SK-N-SH (cell line): ENCODE data around the gene HAUS2. TPM values are rescaled to one million over a fixed set of nuclear protein-coding genes. Genes with fewer than 3 reads are reported as not detected.
A peak's percentile ranks its signal among the peaks of the same experiment; 100 is the strongest.

Source experiments
- CTCF ChIA-PET: fragments of 300-600, 350-600 bp; formaldehyde crosslinking; extraction: SDS; loops from one replicate; lab custom pipeline; 2021; lab: Yijun Ruan, JAX
- POLR2A ChIA-PET: fragments of 350-600 bp; sonication (Branson Sonifier 250); formaldehyde crosslinking; extraction: SDS; loops from one replicate; lab custom pipeline; 2020; ENCODE audit warnings: antibody characterized with exemption, inconsistent platforms; lab: Yijun Ruan, JAX
- DNase-seq: peaks from one replicate; pipeline ENCODE4 v3.0.0; 2012
- H2AFZ ChIP-seq: fragments of 200-600 bp; sonication (generic); 2 replicates; pipeline ENCODE4 v1.8.1; 2016; ENCODE audit warnings: antibody characterized with exemption, mild to moderate bottlenecking, low read depth
- H3F3A ChIP-seq: fragments of 200-600 bp; sonication (generic); replicated peaks from 2 replicates; pipeline ENCODE3; 2016; ENCODE audit warnings: antibody characterized with exemption, mild to moderate bottlenecking; ENCODE audit not compliant: insufficient read depth
- H3K27ac ChIP-seq, 2 experiments: fragments of 200-500 bp in 1 of 2; fragments of 200-600 bp in 1 of 2; sonication (Bioruptor generic) in 1 of 2; sonication (generic), shearing (Covaris generic) in 1 of 2; 2 replicates each; pipeline versions ENCODE4 v1.5.1 to v1.6.1; 2014 to 2016; ENCODE audit warnings: low read depth in 2 of 2, inconsistent platforms in 1 of 2, low read length in 1 of 2, mild to moderate bottlenecking in 1 of 2, mixed read lengths in 1 of 2
- H3K27me3 ChIP-seq: fragments of 200-600 bp; sonication (generic), shearing (Covaris generic); 2 replicates; pipeline ENCODE4 v1.6.1; 2016; ENCODE audit warnings: mixed run types; ENCODE audit not compliant: insufficient read depth
- H3K36me3 ChIP-seq, 2 experiments: fragments of 200-500 bp in 1 of 2; fragments of 200-600 bp in 1 of 2; sonication (Bioruptor generic) in 1 of 2; sonication (generic) in 1 of 2; replicated peaks in 1 of 2; 2 replicates each; pipeline versions ENCODE3 to v1.5.1; 2014 to 2016; ENCODE audit warnings: low read length in 1 of 2, mild to moderate bottlenecking in 1 of 2; ENCODE audit not compliant: insufficient read depth in 2 of 2, control insufficient read depth in 1 of 2
- H3K4me1 ChIP-seq, 2 experiments: fragments of 200-500 bp in 1 of 2; fragments of 200-600 bp in 1 of 2; sonication (Bioruptor generic) in 1 of 2; sonication (generic), shearing (Covaris generic) in 1 of 2; 2 replicates each; pipeline versions ENCODE4 v1.5.1 to v1.6.1; 2014 to 2016; ENCODE audit warnings: low read depth in 1 of 2, low read length in 1 of 2, mixed run types in 1 of 2; ENCODE audit not compliant: insufficient read depth in 2 of 2, control insufficient read depth in 1 of 2
- H3K4me2 ChIP-seq: fragments of 200-600 bp; sonication (generic), shearing (Covaris generic); 2 replicates; pipeline ENCODE4 v1.6.1; 2017; ENCODE audit warnings: mixed run types
- H3K4me3 ChIP-seq, 2 experiments: fragments of 200-500 bp in 1 of 2; fragments of 200-600 bp in 1 of 2; sonication (Bioruptor generic) in 1 of 2; sonication (generic), shearing (Covaris generic) in 1 of 2; 2 replicates each; pipeline versions ENCODE4 v1.5.1 to v1.8.1; 2014 to 2016; ENCODE audit warnings: low read depth in 2 of 2, inconsistent platforms in 1 of 2, low read length in 1 of 2, mild to moderate bottlenecking in 1 of 2, mixed read lengths in 1 of 2, moderate library complexity in 1 of 2
- H3K79me2 ChIP-seq: fragments of 200-600 bp; sonication (generic); 2 replicates; pipeline ENCODE4 v1.8.1; 2017; ENCODE audit warnings: mild to moderate bottlenecking; ENCODE audit not compliant: insufficient read depth
- H3K9ac ChIP-seq: fragments of 200-600 bp; sonication (generic); 2 replicates; pipeline ENCODE4 v1.6.1; 2017; ENCODE audit warnings: mixed run types
- H3K9me2 ChIP-seq: fragments of 200-600 bp; sonication (generic); 2 replicates; pipeline ENCODE4 v1.6.1; 2017; ENCODE audit warnings: mixed run types
- H3K9me3 ChIP-seq: fragments of 200-600 bp; sonication (generic); 2 replicates; pipeline ENCODE4 v1.6.1; 2017; ENCODE audit warnings: mixed run types, mild to moderate bottlenecking, moderate library complexity
- H4K20me1 ChIP-seq: fragments of 200-600 bp; sonication (generic); 2 replicates; pipeline ENCODE4 v1.6.1; 2017; ENCODE audit warnings: mild to moderate bottlenecking, mixed run types; ENCODE audit not compliant: insufficient read depth
- CHD2 ChIP-seq: fragments of 150-350 bp; IDR thresholded peaks from 2 replicates; pipeline ENCODE4 v1.6.1; 2018; ENCODE audit warnings: low read length; ENCODE audit not compliant: partially characterized antibody
- FOSL2 ChIP-seq: IDR thresholded peaks from 2 replicates; pipeline ENCODE4 v1.4.0; 2012; ENCODE audit warnings: low read depth, mild to moderate bottlenecking, moderate library complexity, borderline replicate concordance
- FOXJ3 ChIP-seq: sonication (generic); formaldehyde crosslinking; IDR thresholded peaks from 2 replicates; pipeline ENCODE4 v1.5.1; 2020; ENCODE audit warnings: mild to moderate bottlenecking, missing genetic modification reagents
- GATA2 ChIP-seq: sonication (generic); formaldehyde crosslinking; IDR thresholded peaks from 2 replicates; pipeline ENCODE4 v1.5.0; 2020; ENCODE audit warnings: mild to moderate bottlenecking, missing genetic modification reagents
- IRF3 ChIP-seq: fragments of 150-350 bp; IDR thresholded peaks from 2 replicates; pipeline ENCODE4 v1.6.1; 2016; ENCODE audit warnings: mild to moderate bottlenecking, low read depth, low read length
- NRF1 ChIP-seq: IDR thresholded peaks from 2 replicates; pipeline ENCODE4 v1.6.1; 2012; ENCODE audit warnings: low read depth, mild to moderate bottlenecking, low read length
- PBX3 ChIP-seq: IDR thresholded peaks from 2 replicates; pipeline ENCODE4; 2012
- RAD21 ChIP-seq: IDR thresholded peaks from 2 replicates; pipeline ENCODE4 v1.6.1; 2012; ENCODE audit warnings: mild to moderate bottlenecking, low read length
- RCOR1 ChIP-seq: fragments of 150-350 bp; IDR thresholded peaks from 2 replicates; pipeline ENCODE4 v1.6.1; 2017; ENCODE audit warnings: antibody characterized with exemption, low read length
- REST ChIP-seq: IDR thresholded peaks from 2 replicates; pipeline ENCODE4 v1.6.1; 2012; ENCODE audit warnings: mild to moderate bottlenecking, low read depth, low read length, moderate library complexity
- RXRA ChIP-seq: IDR thresholded peaks from 2 replicates; pipeline ENCODE4 v1.4.0; 2012; ENCODE audit warnings: low read depth, mild to moderate bottlenecking, borderline replicate concordance
- TCF12 ChIP-seq: IDR thresholded peaks from 2 replicates; pipeline ENCODE4 v1.4.0; 2012
- USF2 ChIP-seq: fragments of 150-350 bp; IDR thresholded peaks from 2 replicates; pipeline ENCODE4 v1.6.1; 2017; ENCODE audit warnings: antibody characterized with exemption, low read length, low read depth, borderline replicate concordance
- YY1 ChIP-seq: IDR thresholded peaks from 2 replicates; pipeline ENCODE4 v1.4.0; 2012; ENCODE audit warnings: low read depth, mild to moderate bottlenecking
- WGBS: methylation state at CpG from one replicate; pipeline ENCODE4 v1.1.6; 2017; ENCODE audit warnings: low lambda C conversion rate; 5-methylcytosine and 5-hydroxymethylcytosine counted together
- polyA plus RNA-seq, 3 experiments: library from polyadenylated mRNA; depleted of rRNA; stranded (reverse); fragments of >200 nt; gene quantifications; 2 replicates each; pipeline ENCODE4 v1.2.3, GENCODE V29; 2012

The HAUS2 gene
- polyA plus RNA-seq, 1 of the 3 experiments (the other 2 are of a cell fraction), result 9.4 TPM

GRCh38 chr15:42507514-42507913 lies 41.1 kb upstream of the HAUS2 start:
- H3F3A ChIP-seq, result no peaks in the 10 kb centered on the region
- 65% methylated on average over 4 of the region's 4 CpGs for WGBS
- ChIA-PET CTCF (no interaction called here), POLR2A (no interaction called here)
- H3K4me3 ChIP-seq, result no peak overlapping the region
- peak overlapping the region in 1 of 2 experiments; percentile 22; a peak in 2 of 4 replicates for H3K27ac ChIP-seq
- H3K9me3 ChIP-seq, result no peaks in the 10 kb centered on the region
- H3K9me2 ChIP-seq, result no peaks in the 10 kb centered on the region
- H3K9ac ChIP-seq, result no peak overlapping the region
- H3K4me2 ChIP-seq, result peak overlapping the region; percentile 14; the same call in 1 of the 2 replicates
- DNase-seq, result no peak
- H3K4me1 ChIP-seq, result peaks cover 2 to 8% of the 10 kb centered on the region in 2 experiments; a peak in 2 of 4 replicates
- no peak for TF ChIP-seq IRF3
- 0 out of 2 replicates have a peak, but pooled peaks cover 2% of the 10 kb centered on the region for H4K20me1 ChIP-seq
- peaks cover 84% of the 10 kb centered on the region for H3K79me2 ChIP-seq
- H3K27me3 ChIP-seq, result no peaks in the 10 kb centered on the region
- H2AFZ ChIP-seq, result no peak overlapping the region
- H3K36me3 ChIP-seq, result peaks cover 0 to 19% of the 10 kb centered on the region in 2 experiments

GRCh38 chr15:42508263-42508690 lies 40.4 kb upstream of the HAUS2 start:
- H3K27me3 ChIP-seq, result no peaks in the 10 kb centered on the region
- ChIA-PET CTCF (no interaction called here), POLR2A (no interaction called here)
- H3F3A ChIP-seq, result no peaks in the 10 kb centered on the region
- no peak overlapping the region for H3K27ac ChIP-seq
- no peak overlapping the region for H3K9ac ChIP-seq
- no peaks in the 10 kb centered on the region for H3K9me2 ChIP-seq
- H3K4me3 ChIP-seq, result no peak overlapping the region
- H3K79me2 ChIP-seq, result peaks cover 84% of the 10 kb centered on the region
- 73% methylated on average over 9 of the region's 9 CpGs for WGBS
- peaks cover 0 to 24% of the 10 kb centered on the region in 2 experiments for H3K36me3 ChIP-seq
- H3K4me2 ChIP-seq, result no peak overlapping the region
- no peak for TF ChIP-seq RAD21
- TF ChIP-seq PBX3, result peak; percentile 37
- H4K20me1 ChIP-seq, result no peaks in the 10 kb centered on the region
- H2AFZ ChIP-seq, result no peak overlapping the region
- no peak for DNase-seq
- H3K9me3 ChIP-seq, result no peaks in the 10 kb centered on the region
- H3K4me1 ChIP-seq, result peaks cover 2 to 8% of the 10 kb centered on the region in 2 experiments; a peak in 2 of 4 replicates

GRCh38 chr15:42510258-42511006 lies 38.2 kb upstream of the HAUS2 start:
- TF ChIP-seq RAD21 (no peak), REST (no peak), RXRA (no peak), FOSL2 (no peak), YY1 (no peak), USF2 (no peak), RCOR1 (no peak), GATA2 (no peak), TCF12 (no peak), FOXJ3 (no peak), NRF1 (no peak), CHD2 (no peak)
- CTCF ChIA-PET, result no interaction called here
- POLR2A ChIA-PET, result no interaction called here
- Histone ChIP-seq H3K27ac (no peak overlapping the region), H3K27me3 (no peaks in the 10 kb centered on the region), H3K9me3 (no peaks in the 10 kb centered on the region), H3K79me2 (peaks cover 62% of the 10 kb centered on the region), H3K4me3 (no peak overlapping the region), H3F3A (no peaks in the 10 kb centered on the region), H3K9me2 (no peaks in the 10 kb centered on the region), H3K4me1 (peaks cover 2 to 8% of the 10 kb centered on the region in 2 experiments; a peak in 2 of 4 replicates), H3K36me3 (peaks cover 5 to 37% of the 10 kb centered on the region in 2 experiments), H4K20me1 (no peaks in the 10 kb centered on the region), H3K4me2 (no peak overlapping the region), H2AFZ (no peak overlapping the region), H3K9ac (no peak overlapping the region)
- no peak for DNase-seq
- 96% methylated on average over 4 of the region's 4 CpGs for WGBS
